GM18870 (cell line): ENCODE data around the gene MIOS.
"Not testable (repeated sequence)": the region's sequence is repeated elsewhere in the genome, so short reads cannot be mapped to it uniquely, and the experiment has no call there.

Experiments
- ATAC-seq: cut with Tn5 transposase; IDR thresholded peaks from one replicate; pipeline ENCODE4 v1.9.1; 2021; ENCODE audit warnings: moderate library complexity; ENCODE audit not compliant: unreplicated experiment

Gene MIOS

GRCh38 chr7:7640221-7641128 is 73.8 kb downstream of the MIOS start, which contains the start of gene UMAD1:
Gene UMAD1 (plus strand): TSS chr7:7640752. CDS start chr7:7673372, 32,620 bp downstream.
- ATAC-seq: peak; percentile 99

DNA sequence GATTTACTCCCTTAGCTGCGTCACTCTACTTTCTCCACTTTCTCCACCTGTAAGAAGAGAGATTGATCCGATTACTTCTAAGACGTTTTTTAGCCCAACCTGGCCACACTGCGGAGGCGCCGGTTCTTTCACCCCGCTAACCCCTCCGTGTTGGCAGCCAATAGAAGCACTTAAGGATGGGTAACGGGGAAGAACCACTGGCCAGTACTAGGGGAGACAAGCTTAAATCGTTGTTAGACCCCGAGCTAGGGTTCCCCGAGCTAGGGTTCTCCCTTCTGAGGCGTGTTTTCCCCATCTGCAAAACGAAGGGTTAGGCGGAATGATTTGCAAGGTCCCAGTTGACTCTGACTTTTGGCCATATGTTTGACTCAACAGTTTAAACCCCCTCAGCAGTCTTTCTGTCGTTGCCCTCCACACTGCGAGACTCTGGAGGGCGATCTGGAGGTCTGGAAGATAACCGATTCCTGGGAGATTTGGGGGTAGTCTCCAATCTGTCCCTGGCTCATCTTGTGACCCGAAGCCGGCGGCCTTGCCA is 74.5 kb downstream of the MIOS start:
- ATAC-seq: peak; percentile 3

DNA sequence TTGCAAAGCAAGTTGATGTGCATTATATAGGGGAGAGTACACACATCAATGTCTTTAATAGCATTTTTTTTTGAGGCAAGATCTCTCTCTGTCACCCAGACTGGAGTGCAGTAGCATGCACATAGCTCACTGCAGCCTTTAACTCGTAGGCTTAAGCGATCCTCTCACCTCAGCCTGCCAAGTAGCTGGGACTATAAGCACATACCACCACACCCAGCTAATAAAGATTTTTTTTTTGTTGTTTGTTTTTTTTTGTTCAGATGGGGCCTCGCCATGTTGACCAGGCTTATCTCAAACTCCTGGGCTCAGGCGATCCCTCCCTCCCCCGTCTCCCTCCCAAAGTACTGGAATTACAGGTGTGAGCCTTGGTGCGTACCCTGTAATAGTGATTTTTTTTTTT is 75.4 kb downstream of the MIOS start:
- ATAC-seq: no peak

DNA sequence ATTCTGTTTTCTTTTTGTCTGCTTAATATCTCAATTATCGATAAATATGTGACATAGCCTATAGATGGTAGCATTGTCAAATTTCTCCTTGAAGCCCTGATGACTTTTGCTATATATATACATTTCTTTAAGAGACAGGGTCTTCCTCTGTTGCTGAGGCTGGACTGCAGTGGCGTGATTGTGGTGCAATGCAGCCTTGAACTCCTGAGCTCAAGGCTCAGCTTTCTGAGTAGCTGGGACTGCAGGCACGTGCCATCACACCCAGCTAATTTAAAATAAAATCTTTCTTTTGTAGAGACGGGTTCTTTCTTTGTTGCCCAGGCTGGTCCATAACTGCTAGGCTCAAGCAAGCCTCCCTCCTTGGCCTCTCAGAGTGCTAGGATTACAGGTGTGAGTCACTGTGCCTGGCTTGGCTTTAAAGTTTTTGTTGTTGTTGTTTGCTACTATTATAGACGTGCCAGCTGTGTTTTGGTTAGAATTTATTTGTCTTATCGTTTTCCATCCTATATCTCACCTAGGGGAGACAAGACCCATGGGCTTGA is 80.9 kb downstream of the MIOS start:
- ATAC-seq: no peak

- no peak for ATAC-seq
These were observed 84.1 kb downstream of the MIOS start for GRCh38 chr7:7650682-7651206.

DNA sequence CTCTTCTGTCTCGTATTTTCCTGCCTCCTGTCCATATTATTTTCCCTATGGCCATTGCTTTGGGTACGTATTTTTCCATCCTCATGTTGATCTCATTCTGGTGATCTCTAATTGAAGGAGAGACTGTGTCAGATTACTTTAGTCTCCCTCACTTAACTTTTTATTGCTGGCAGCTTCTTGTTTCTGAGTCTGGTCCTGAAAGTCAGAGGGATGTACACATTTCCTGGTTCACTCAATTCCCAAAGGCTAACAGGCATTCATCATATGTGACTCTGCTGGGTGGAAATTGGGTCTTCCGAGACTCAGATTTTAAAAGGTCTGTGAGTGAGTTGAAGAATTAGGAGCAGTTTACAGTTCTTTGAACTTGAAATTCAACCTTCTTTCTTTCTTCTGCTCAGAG is 84.8 kb downstream of the MIOS start:
- ATAC-seq: no peak

- ATAC-seq: no peak
These were observed 86.3 kb downstream of the MIOS start for GRCh38 chr7:7652798-7653540.

DNA sequence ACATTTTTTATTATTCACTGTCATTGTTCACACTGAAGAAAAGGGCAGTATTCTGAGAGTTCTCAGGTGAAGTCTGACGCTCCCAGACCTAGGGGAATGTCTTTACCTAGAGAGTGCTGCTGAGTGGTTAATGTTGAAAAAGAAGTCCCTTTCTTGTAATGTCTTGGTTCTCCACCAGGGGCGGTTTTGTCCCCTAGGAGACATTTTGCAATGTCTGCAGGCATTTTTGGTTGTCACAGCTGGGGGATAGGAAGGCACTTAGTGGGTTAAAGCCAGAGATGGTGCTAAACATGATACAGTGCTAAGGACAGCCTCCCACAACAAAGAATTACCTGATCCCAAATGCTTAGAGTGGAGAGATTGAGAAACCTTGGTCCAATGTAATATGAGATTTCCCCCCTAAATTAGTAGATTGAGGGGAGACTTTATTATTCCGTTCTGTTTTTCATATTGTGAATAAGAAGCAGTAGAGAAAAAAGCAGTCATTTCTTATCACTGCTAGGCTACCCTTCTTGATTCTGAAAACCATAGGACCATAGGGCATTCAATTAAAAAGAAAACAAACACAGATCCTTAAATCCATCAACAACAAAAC is 87.0 kb downstream of the MIOS start:
- ATAC-seq: no peak

DNA sequence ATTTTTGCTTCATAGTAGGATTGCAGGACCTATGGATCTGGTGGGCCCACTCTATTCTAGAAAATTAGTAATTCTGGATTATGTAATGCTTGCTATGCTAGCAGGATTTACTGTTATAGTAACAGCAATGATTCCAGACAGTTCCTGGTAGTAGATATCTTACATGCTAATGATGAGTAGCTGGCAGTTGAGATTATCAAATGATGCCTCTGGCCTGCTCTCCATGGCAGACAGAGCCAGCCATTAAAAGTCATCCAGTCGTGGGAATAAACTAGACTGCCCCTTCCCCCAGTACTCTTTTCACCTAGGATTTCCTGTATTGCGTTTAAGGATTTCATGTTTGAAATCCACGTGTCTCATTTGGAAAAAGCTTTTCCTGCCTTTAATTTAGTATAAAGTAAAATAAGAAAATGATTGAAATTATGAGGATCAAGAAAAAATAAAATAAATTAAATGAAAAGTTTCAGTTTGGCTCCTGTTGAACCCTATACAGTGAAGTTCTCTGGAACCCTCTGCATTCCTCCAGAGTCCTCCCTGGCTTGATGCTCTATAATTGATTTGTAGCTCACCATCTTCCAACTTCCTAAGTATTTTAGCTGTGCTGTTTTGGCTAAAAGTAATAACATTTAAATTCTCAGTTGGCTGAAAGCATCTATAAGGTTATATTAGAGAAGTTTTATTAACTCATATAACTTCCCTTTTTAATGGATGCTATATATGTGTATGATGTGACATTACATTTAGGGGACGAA is 88.5 kb downstream of the MIOS start:
- no peak for ATAC-seq

DNA sequence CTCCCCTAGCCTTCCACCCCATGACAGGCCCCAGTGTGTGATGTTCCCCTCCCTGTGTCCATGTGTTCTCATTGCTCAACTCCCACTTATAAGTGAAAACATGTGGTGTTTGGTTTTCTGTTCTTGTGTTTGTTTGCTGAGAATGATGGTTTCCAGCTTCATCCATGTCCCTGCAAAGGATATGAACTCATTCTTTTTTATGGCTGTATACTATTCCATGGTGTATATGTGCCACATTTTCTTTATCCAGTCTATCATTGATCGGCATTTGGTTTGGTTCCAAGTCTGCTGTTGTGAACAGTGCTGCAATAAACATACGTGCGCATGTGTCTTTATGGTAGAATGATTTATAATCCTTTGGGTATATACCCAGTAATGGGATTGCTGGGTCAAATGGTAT is 89.8 kb downstream of the MIOS start:
- not testable (repeated sequence) for ATAC-seq
